GM23338 (cell line): ENCODE results near the gene CHST11.

Source experiments
- CTCF ChIP-seq, 2 experiments: fragments of 200-600 bp in 1 of 2; sonication (generic) in 1 of 2; conservative IDR thresholded peaks; 2 replicates each; pipeline versions ENCODE4 v1.5.1 to v1.6.1; 2016 to 2017; ENCODE audit warnings: antibody characterized with exemption in 2 of 2, low read depth in 2 of 2, mild to moderate bottlenecking in 2 of 2, moderate library complexity in 1 of 2
- ETS1 ChIP-seq: IDR thresholded peaks from 2 replicates; pipeline ENCODE4 v1.6.1; 2016; ENCODE audit warnings: antibody characterized with exemption
- EZH2 ChIP-seq: fragments of 200-600 bp; sonication (generic); IDR thresholded peaks from one replicate; pipeline ENCODE4 v1.8.0; 2017; ENCODE audit warnings: antibody characterized with exemption, mild to moderate bottlenecking, low read depth; ENCODE audit not compliant: unreplicated experiment
- EZH2phosphoT487 ChIP-seq: fragments of 200-600 bp; sonication (generic); IDR thresholded peaks from one replicate; pipeline ENCODE4 v1.8.1; 2018; ENCODE audit warnings: antibody characterized with exemption; ENCODE audit not compliant: unreplicated experiment
- JUNB ChIP-seq: IDR thresholded peaks from one replicate; pipeline ENCODE4 v1.6.1; 2016; ENCODE audit warnings: antibody characterized with exemption; ENCODE audit not compliant: unreplicated experiment
- NANOG ChIP-seq: IDR thresholded peaks from 2 replicates; pipeline ENCODE4 v1.6.1; 2016; ENCODE audit warnings: antibody characterized with exemption, borderline replicate concordance
- POLR2AphosphoS5 ChIP-seq: IDR thresholded peaks from 2 replicates; pipeline ENCODE4 v1.6.1; 2016; ENCODE audit warnings: antibody characterized with exemption, low read depth
- REST ChIP-seq: IDR thresholded peaks from one replicate; pipeline ENCODE4 v1.6.1; 2018; ENCODE audit warnings: antibody characterized with exemption; ENCODE audit not compliant: unreplicated experiment
- ZNF331 ChIP-seq: fragments of 250-450 bp; sonication (Bioruptor Pico); IDR thresholded peaks from 2 replicates; pipeline ENCODE4 v1.5.0; 2020; ENCODE audit warnings: low read depth, mild to moderate bottlenecking, moderate library complexity

GRCh38 chr12:104748790-104749189, 292.0 kb downstream of the CHST11 start:
- TF ChIP-seq EZH2 (no peak), REST (no peak), CTCF (conservative IDR thresholded peaks at IDR 0.05; ENCODE audit: low read depth in 2 of 2) (no peak), ETS1 (no peak), EZH2phosphoT487 (no peak), ZNF331 (no peak), POLR2AphosphoS5 (no peak), JUNB (no peak), NANOG (no peak)
